H1 (cell line): ENCODE measurements around the gene LRRC45. TPM values are rescaled to one million over a fixed set of nuclear protein-coding genes. Genes with fewer than 3 reads are reported as not detected.

ENCODE experiments used
- CTCF ChIA-PET: fragments of 300-600 bp; sonication (Branson Sonifier 250); formaldehyde crosslinking; loops from one replicate; lab custom pipeline; 2021; ENCODE audit not compliant: partially characterized antibody; lab: Charles Lee
- POLR2A ChIA-PET: fragments of 300-600 bp; sonication (Branson Sonifier 250); formaldehyde crosslinking; loops from one replicate; lab custom pipeline; 2021; ENCODE audit warnings: inconsistent platforms; ENCODE audit not compliant: partially characterized antibody; lab: Charles Lee
- DNase-seq, 2 experiments: peaks; one replicate each; pipeline versions ENCODE4 v3.0.0 to v3.0.0-alpha.2; 2010 to 2022; ENCODE audit warnings: low spot score in 2 of 2, low read depth in 1 of 2, mixed read lengths in 1 of 2
- FAIRE-seq: peaks from 2 replicates; lab custom pipeline; 2011; peaks lifted over from hg19 to GRCh38; lab: Jason Lieb, UNC
- H2AFZ ChIP-seq: 2 replicates; pipeline ENCODE4 v1.8.1; 2012; ENCODE audit warnings: low read length, inconsistent platforms
- H2AK5ac ChIP-seq: 2 replicates; pipeline ENCODE4 v1.6.1; 2013; ENCODE audit warnings: low read depth, low read length
- H2BK120ac ChIP-seq: replicated peaks from 2 replicates; pipeline ENCODE3; 2013; ENCODE audit warnings: low read depth, low read length, inconsistent platforms
- H2BK12ac ChIP-seq: 2 replicates; pipeline ENCODE4 v1.6.1; 2013; ENCODE audit warnings: low read depth, low read length
- H2BK15ac ChIP-seq: 2 replicates; pipeline ENCODE4 v1.6.1; 2013; ENCODE audit warnings: low read length
- H2BK20ac ChIP-seq: 2 replicates; pipeline ENCODE4 v1.6.1; 2013; ENCODE audit warnings: low read length
- H2BK5ac ChIP-seq: 2 replicates; pipeline ENCODE4 v1.6.1; 2013; ENCODE audit warnings: low read depth, low read length
- H3K14ac ChIP-seq: 2 replicates; pipeline ENCODE4 v1.6.1; 2013; ENCODE audit warnings: inconsistent platforms; ENCODE audit not compliant: insufficient read length
- H3K18ac ChIP-seq: 2 replicates; pipeline ENCODE4 v1.6.1; 2013; ENCODE audit warnings: low read length; ENCODE audit errors: extremely low read depth
- H3K23ac ChIP-seq: 2 replicates; pipeline ENCODE4 v1.6.1; 2013; ENCODE audit warnings: inconsistent platforms; ENCODE audit not compliant: insufficient read length
- H3K23me2 ChIP-seq: 2 replicates; pipeline ENCODE4 v1.6.1; 2013; ENCODE audit warnings: low read depth, low read length
- H3K27ac ChIP-seq: 2 replicates; pipeline ENCODE4 v1.6.1; 2011; ENCODE audit warnings: low read depth, low read length, inconsistent platforms
- H3K27me3 ChIP-seq, 4 experiments: replicated peaks in 1 of 4; 1 replicate in 1 of 4; 2 replicates in 3 of 4; pipeline versions ENCODE4 v1.6.1 to v1.8.1; 2011 to 2013; ENCODE audit warnings: low read length in 3 of 4, mild to moderate bottlenecking in 3 of 4, inconsistent platforms in 2 of 4, mixed read lengths in 2 of 4, moderate library complexity in 1 of 4; ENCODE audit not compliant: control insufficient read depth in 3 of 4, insufficient read depth in 3 of 4; ENCODE audit errors: extremely low read depth in 1 of 4
- H3K36me3 ChIP-seq, 4 experiments: 2 replicates each; pipeline versions ENCODE4 v1.6.1 to v1.8.1; 2011 to 2013; ENCODE audit warnings: mild to moderate bottlenecking in 4 of 4, low read length in 3 of 4, moderate library complexity in 2 of 4, control low read depth in 1 of 4, inconsistent platforms in 1 of 4; ENCODE audit not compliant: insufficient read depth in 4 of 4, control insufficient read depth in 2 of 4
- H3K4ac ChIP-seq: replicated peaks from 2 replicates; pipeline ENCODE3; 2013; ENCODE audit warnings: low read length, low read depth, mixed read lengths, inconsistent platforms; ENCODE audit not compliant: insufficient read length
- H3K4me1 ChIP-seq, 4 experiments: replicated peaks in 1 of 4; 1 replicate in 1 of 4; 2 replicates in 3 of 4; pipeline versions ENCODE4 v1.6.1 to v1.8.1; 2011 to 2013; ENCODE audit warnings: low read length in 3 of 4, inconsistent platforms in 2 of 4, mixed read lengths in 1 of 4; ENCODE audit not compliant: insufficient read depth in 4 of 4, control insufficient read depth in 3 of 4
- H3K4me2 ChIP-seq, 2 experiments: 2 replicates each; pipeline versions ENCODE4 v1.6.1 to v1.8.1; 2011 to 2013; ENCODE audit warnings: low read depth in 2 of 2, low read length in 2 of 2, control low read depth in 1 of 2, inconsistent platforms in 1 of 2, mild to moderate bottlenecking in 1 of 2; ENCODE audit not compliant: insufficient read depth in 1 of 2
- H3K4me3 ChIP-seq, 4 experiments: fragments of 200-600, 300-600 bp in 1 of 4; sonication (generic), shearing (Covaris generic), sonication (Bioruptor Twin) in 1 of 4; 2 replicates each; pipeline versions ENCODE4 v1.5.1 to v1.8.1; 2011 to 2016; ENCODE audit warnings: low read length in 4 of 4, low read depth in 3 of 4, control low read depth in 2 of 4, inconsistent platforms in 2 of 4, mild to moderate bottlenecking in 2 of 4, mixed read lengths in 1 of 4, moderate library complexity in 1 of 4; ENCODE audit not compliant: insufficient read depth in 2 of 4; ENCODE audit errors: extremely low read depth in 1 of 4
- H3K56ac ChIP-seq: replicated peaks from 2 replicates; pipeline ENCODE3; 2013; ENCODE audit warnings: low read depth, mild to moderate bottlenecking, mixed read lengths, low read length, inconsistent platforms; ENCODE audit not compliant: insufficient read length
- H3K79me1 ChIP-seq: 2 replicates; pipeline ENCODE4 v1.6.1; 2013; ENCODE audit warnings: low read depth, low read length, control low read depth
- H3K79me2 ChIP-seq, 2 experiments: 2 replicates each; pipeline versions ENCODE4 v1.6.1 to v1.8.1; 2012 to 2013; ENCODE audit warnings: low read length in 2 of 2, mild to moderate bottlenecking in 2 of 2, inconsistent platforms in 1 of 2; ENCODE audit not compliant: insufficient read depth in 2 of 2, control insufficient read depth in 1 of 2
- H3K9ac ChIP-seq, 4 experiments: replicated peaks in 1 of 4; 1 replicate in 1 of 4; 2 replicates in 3 of 4; pipeline versions ENCODE4 v1.6.1 to v1.8.1; 2011 to 2013; ENCODE audit warnings: low read depth in 3 of 4, low read length in 3 of 4, control low read depth in 2 of 4, mild to moderate bottlenecking in 2 of 4, moderate library complexity in 2 of 4, inconsistent platforms in 1 of 4; ENCODE audit errors: extremely low read depth in 1 of 4
- H3K9me3 ChIP-seq, 2 experiments: 2 replicates each; pipeline versions ENCODE4 v1.6.1 to v1.8.1; 2012 to 2013; ENCODE audit warnings: mild to moderate bottlenecking in 2 of 2, moderate library complexity in 2 of 2, control low read depth in 1 of 2, inconsistent platforms in 1 of 2, low read depth in 1 of 2, low read length in 1 of 2, mixed read lengths in 1 of 2; ENCODE audit not compliant: insufficient read depth in 2 of 2
- H4K20me1 ChIP-seq, 2 experiments: replicated peaks in 1 of 2; 2 replicates each; pipeline versions ENCODE3 to v1.8.1; 2011 to 2013; ENCODE audit warnings: inconsistent platforms in 2 of 2, low read length in 2 of 2, mild to moderate bottlenecking in 1 of 2; ENCODE audit not compliant: insufficient read depth in 2 of 2, control insufficient read depth in 1 of 2
- H4K5ac ChIP-seq: 2 replicates; pipeline ENCODE4 v1.6.1; 2013; ENCODE audit warnings: low read length, low read depth, mixed read lengths, inconsistent platforms; ENCODE audit not compliant: insufficient read length
- H4K8ac ChIP-seq: 2 replicates; pipeline ENCODE4 v1.8.0; 2013; ENCODE audit warnings: mild to moderate bottlenecking, moderate library complexity, low read length, inconsistent platforms; ENCODE audit not compliant: insufficient read depth; ENCODE audit errors: extremely low read depth
- H4K91ac ChIP-seq: replicated peaks from 2 replicates; pipeline ENCODE3; 2013; ENCODE audit warnings: low read length, mixed read lengths, inconsistent platforms; ENCODE audit not compliant: insufficient read length
- BACH1 ChIP-seq: IDR thresholded peaks from 2 replicates; pipeline ENCODE4 v1.6.1; 2012; ENCODE audit warnings: low read length, improper control_type of control experiment
- CREB1 ChIP-seq: IDR thresholded peaks from 2 replicates; pipeline ENCODE4 v1.6.1; 2012; ENCODE audit warnings: inconsistent platforms
- EP300 ChIP-seq, 2 experiments: IDR thresholded peaks; 1 replicate in 1 of 2; 2 replicates in 1 of 2; pipeline ENCODE4 v1.6.1; 2011 to 2012; ENCODE audit warnings: low read depth in 2 of 2, low read length in 2 of 2, mild to moderate bottlenecking in 2 of 2, borderline replicate concordance in 1 of 2, inconsistent platforms in 1 of 2, moderate library complexity in 1 of 2
- HDAC2 ChIP-seq, 2 experiments: fragments of 300-600 bp in 1 of 2; sonication (generic) in 1 of 2; IDR thresholded peaks; 2 replicates each; pipeline ENCODE4 v1.6.1; 2011 to 2012; ENCODE audit warnings: low read depth in 2 of 2, low read length in 2 of 2, mild to moderate bottlenecking in 2 of 2, moderate library complexity in 2 of 2, borderline replicate concordance in 1 of 2, inconsistent platforms in 1 of 2
- HDAC6 ChIP-seq: IDR thresholded peaks from one replicate; pipeline ENCODE4 v1.7.1; 2012; ENCODE audit warnings: low read depth, mild to moderate bottlenecking, inconsistent platforms, low read length, moderate library complexity
- JUN ChIP-seq: IDR thresholded peaks from 2 replicates; pipeline ENCODE4 v1.6.1; 2011; ENCODE audit warnings: low read depth, mild to moderate bottlenecking, improper control_type of control experiment, low read length
- JUND ChIP-seq: IDR thresholded peaks from 2 replicates; pipeline ENCODE4 v1.6.1; 2011; ENCODE audit warnings: mild to moderate bottlenecking, improper control_type of control experiment, low read length
- NANOG ChIP-seq: IDR thresholded peaks from 2 replicates; pipeline ENCODE4 v1.6.1; 2011; ENCODE audit warnings: low read length, low read depth, mild to moderate bottlenecking, inconsistent platforms; ENCODE audit not compliant: insufficient read depth, poor library complexity, severe bottlenecking
- POLR2A ChIP-seq, 2 experiments: IDR thresholded peaks; 1 replicate in 1 of 2; 2 replicates in 1 of 2; pipeline ENCODE4 v1.6.1; 2011; ENCODE audit warnings: low read depth in 2 of 2, low read length in 2 of 2, mild to moderate bottlenecking in 2 of 2; ENCODE audit errors: control extremely low read depth in 1 of 2
- RBBP5 ChIP-seq: IDR thresholded peaks from 2 replicates; pipeline ENCODE4 v1.7.1; 2012; ENCODE audit warnings: low read depth, mild to moderate bottlenecking, inconsistent platforms, low read length, moderate library complexity, borderline replicate concordance
- SP2 ChIP-seq: IDR thresholded peaks from 2 replicates; pipeline ENCODE4 v1.6.1; 2012; ENCODE audit warnings: mild to moderate bottlenecking, low read length, inconsistent platforms
- SUZ12 ChIP-seq: fragments of 200-600 bp; sonication (generic); IDR thresholded peaks from 2 replicates; pipeline ENCODE4 v1.6.1; 2012; ENCODE audit warnings: mild to moderate bottlenecking, inconsistent platforms, low read length, moderate library complexity, mixed read lengths
- WGBS, 2 experiments: shearing (Covaris generic) in 1 of 2; methylation state at CpG; one replicate each; pipeline versions ENCODE4 v1.1.6 to v1.1.7; 2013 to 2015; ENCODE audit warnings: low lambda C conversion rate in 2 of 2, mixed read lengths in 2 of 2, inconsistent platforms in 1 of 2, low coverage in 1 of 2, missing lambda C conversion rate in 1 of 2; ENCODE audit not compliant: insufficient replicate concordance in 2 of 2, insufficient coverage in 1 of 2, insufficient read length in 1 of 2; ENCODE audit errors: extremely low coverage in 1 of 2, missing lambda C conversion rate in 1 of 2; 5-methylcytosine and 5-hydroxymethylcytosine counted together
- polyA plus RNA-seq, 7 experiments: library from polyadenylated mRNA; depleted of rRNA in 3 of 7; stranded (reverse) in 5 of 7; unstranded in 2 of 7; fragments of >200 nt in 5 of 7; fragments of 200-250 nt in 2 of 7; gene quantifications; 1 replicate in 5 of 7; 2 replicates in 1 of 7; 4 replicates in 1 of 7; pipeline versions ENCODE4 v1.2.1 to v1.2.3, GENCODE V29; 2011 to 2013; ENCODE audit warnings: missing spikeins in 2 of 7, mixed read lengths in 2 of 7
- total RNA-seq: library from RNA; stranded (reverse); fragmentation: NEBNext Ultra II Directional; extraction: Animal tissue kit (Norgen Biotek cat#: 25700); gene quantifications from 2 replicates; pipeline ENCODE4 v1.2.1, GENCODE V29; 2021

Gene LRRC45
- total and polyA plus RNA-seq, 2 of the 8 experiments (the other 6 are each of a cell fraction or from before 2014, with no cell fraction given): 11.5 to 29.0 TPM

DNA sequence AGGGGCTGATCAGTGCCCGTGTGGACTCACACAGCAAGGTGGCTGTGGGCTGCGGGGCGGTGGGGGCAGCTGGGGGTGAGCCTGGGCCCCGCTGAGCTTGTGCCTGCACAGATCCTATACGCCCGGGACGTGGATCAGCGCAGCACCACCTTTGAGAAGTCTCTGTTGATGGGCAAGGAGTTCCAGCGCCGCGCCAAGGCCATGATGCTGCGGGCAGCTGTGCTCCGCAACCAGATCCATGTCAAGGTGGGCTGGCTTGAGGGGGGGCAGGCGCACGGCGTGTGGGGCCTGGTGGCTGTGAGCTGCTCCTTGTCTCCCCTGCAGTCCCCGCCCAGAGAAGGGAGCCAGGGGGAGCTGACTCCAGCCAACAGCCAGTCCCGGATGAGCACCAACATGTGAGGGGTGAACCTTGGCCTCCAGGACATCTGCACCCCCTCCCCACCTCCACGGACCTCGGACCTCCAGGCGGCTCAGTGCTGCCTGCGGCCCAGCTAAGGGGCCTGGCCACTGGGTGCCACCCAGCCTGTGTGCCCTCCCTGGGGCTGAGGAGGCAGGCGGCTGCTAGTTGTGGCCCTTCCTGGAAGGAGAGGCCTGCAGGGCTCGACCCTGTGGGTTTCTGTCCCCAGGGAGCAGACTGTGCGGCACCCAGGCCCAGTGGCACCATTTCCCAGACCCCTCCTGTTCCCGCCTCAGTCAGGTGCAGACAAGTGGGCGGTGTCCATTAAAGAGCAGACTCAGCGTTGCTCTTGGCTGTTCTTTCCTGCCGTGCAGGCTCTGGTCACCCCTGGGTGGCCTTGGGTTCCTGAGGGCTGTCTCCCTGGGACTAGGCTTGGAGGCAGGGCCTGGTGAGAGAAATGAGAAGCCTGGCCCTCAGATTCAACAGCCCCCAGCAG is 33.9 kb downstream of the LRRC45 start:
- Histone ChIP-seq H3K79me2 (peaks cover 0 to 12% of the 10 kb centered on the region in 2 experiments; a peak in 1 of 4 replicates), H3K4ac (no peak overlapping the region), H3K36me3 (peaks cover 14 to 40% (median 32%) of the 10 kb centered on the region in 4 experiments), H3K27ac (no peak overlapping the region), H4K91ac (no peak overlapping the region), H3K4me2 (no peak overlapping the region), H4K8ac (no peak overlapping the region), H3K79me1 (peaks cover 6% of the 10 kb centered on the region; the same call in 1 of the 2 replicates), H4K20me1 (peaks cover 4 to 21% of the 10 kb centered on the region in 2 experiments), H3K23me2 (peaks cover 6% of the 10 kb centered on the region; the same call in 1 of the 2 replicates), H3K27me3 (no peaks in the 10 kb centered on the region), H3K9me3 (no peaks in the 10 kb centered on the region), H2AK5ac (no peak overlapping the region), H2BK12ac (no peak overlapping the region), H2AFZ (no peak overlapping the region), H2BK5ac (no peak overlapping the region), H3K4me1 (peaks cover 0 to 7% (median 3%) of the 10 kb centered on the region in 4 experiments; a peak in 4 of 7 replicates), H2BK15ac (no peak overlapping the region), H3K56ac (no peak overlapping the region), H3K23ac (no peak overlapping the region), H3K4me3 (no peak overlapping the region), H3K14ac (no peak overlapping the region), H2BK120ac (no peak overlapping the region), H4K5ac (no peak overlapping the region), H3K9ac (no peak overlapping the region), H3K18ac (no peak overlapping the region), H2BK20ac (no peak overlapping the region)
- ChIA-PET POLR2A (interaction anchor here (0.8 to 13.2 kb wide), 16 partner anchors 9 to 145 kb away, joined by 3 to 161 read pairs (median 4); partner anchors contain the start of genes DUS1L and RAC3), CTCF (interaction anchor here (0.9 to 5.4 kb wide), 5 partner anchors 8 to 97 kb away, joined by 3 to 40 read pairs (median 3); partner anchors contain the start of genes DUS1L and RAC3)
- WGBS, 2 experiments: 96% methylated on average over 23 of the region's 29 CpGs; no CpG with 5 or more reads in 1 of the 2 experiments
- DNase-seq: no peak
- no peak for FAIRE-seq
- TF ChIP-seq CREB1 (no peak), POLR2A (IDR thresholded peaks at IDR 0.05; ENCODE audit: control extremely low read depth in 1 of 2, low read depth in 2 of 2, low read length in 2 of 2) (no peak; a peak in 1 of 3 replicates), NANOG (no peak), EP300 (IDR thresholded peaks at IDR 0.05; ENCODE audit: borderline replicate concordance in 1 of 2, low read depth in 2 of 2, low read length in 2 of 2) (no peak), JUN (no peak), SP2 (no peak), BACH1 (no peak), RBBP5 (no peak), SUZ12 (no peak), JUND (no peak), HDAC2 (IDR thresholded peaks at IDR 0.05; ENCODE audit: borderline replicate concordance in 1 of 2, low read depth in 2 of 2, low read length in 2 of 2) (no peak), HDAC6 (no peak)
